Neural cell (in vitro differentiated cells): ENCODE results near the gene CADM4. TPM values are rescaled to one million over a fixed set of nuclear protein-coding genes. Genes with fewer than 3 reads are reported as not detected.

Experiments
- H2AFZ ChIP-seq: fragments of 200-600, 300-800 bp; sonication (generic), shearing (Covaris generic); 2 replicates; pipeline ENCODE4 v1.6.0; 2014; ENCODE audit warnings: low read depth, mild to moderate bottlenecking, antibody characterized with exemption, low read length, moderate library complexity
- H3F3A ChIP-seq: fragments of 200-600 bp; shearing (Covaris generic); 2 replicates; pipeline ENCODE4 v1.6.1; 2016; ENCODE audit warnings: mild to moderate bottlenecking, moderate library complexity, mixed read lengths, antibody characterized with exemption, low read length; ENCODE audit not compliant: insufficient read depth, poor library complexity, severe bottlenecking
- H3K27ac ChIP-seq: fragments of 200-600, 300-800 bp; sonication (generic), shearing (Covaris generic); 2 replicates; pipeline ENCODE4 v1.5.1; 2014; ENCODE audit warnings: mild to moderate bottlenecking, low read length, moderate library complexity
- H3K27me3 ChIP-seq: fragments of 300-800, 200-600 bp; sonication (generic), shearing (Covaris generic); 2 replicates; pipeline ENCODE4 v1.6.0; 2014; ENCODE audit warnings: mild to moderate bottlenecking, low read depth, low read length, moderate library complexity; ENCODE audit not compliant: insufficient read depth
- H3K36me3 ChIP-seq: fragments of 300-800, 200-600 bp; sonication (generic), shearing (Covaris generic); 2 replicates; pipeline ENCODE4 v1.5.1; 2014; ENCODE audit warnings: mild to moderate bottlenecking, antibody characterized with exemption, low read length, moderate library complexity; ENCODE audit not compliant: insufficient read depth
- H3K4me2 ChIP-seq: fragments of 300-800, 200-600 bp; sonication (generic), shearing (Covaris generic); 2 replicates; pipeline ENCODE4 v1.6.0; 2014; ENCODE audit warnings: mild to moderate bottlenecking, low read length
- H3K4me3 ChIP-seq: fragments of 300-800, 200-600 bp; sonication (generic), shearing (Covaris generic); 2 replicates; pipeline ENCODE4 v1.5.1; 2014; ENCODE audit warnings: mild to moderate bottlenecking, low read length, moderate library complexity
- H3K79me2 ChIP-seq: fragments of 200-600 bp; shearing (Covaris generic); replicated peaks from 2 replicates; pipeline ENCODE4 v1.6.0; 2014; ENCODE audit warnings: mild to moderate bottlenecking, low read length, moderate library complexity; ENCODE audit not compliant: insufficient read depth
- H3K9ac ChIP-seq: fragments of 300-800, 200-600 bp; sonication (generic), shearing (Covaris generic); 2 replicates; pipeline ENCODE4 v1.6.1; 2016; ENCODE audit warnings: mild to moderate bottlenecking, low read length, mixed read lengths
- H3K9me2 ChIP-seq: fragments of 200-600 bp; shearing (Covaris generic); 2 replicates; pipeline ENCODE4 v1.6.1; 2016; ENCODE audit warnings: mild to moderate bottlenecking, low read length, mixed read lengths; ENCODE audit not compliant: insufficient read depth
- H3K9me3 ChIP-seq: fragments of 200-600, 300-800 bp; sonication (generic), shearing (Covaris generic); 2 replicates; pipeline ENCODE4 v1.6.1; 2016; ENCODE audit warnings: mild to moderate bottlenecking, mixed run types, low read length, moderate library complexity, mixed read lengths
- H4K20me1 ChIP-seq: fragments of 200-600 bp; shearing (Covaris generic); 2 replicates; pipeline ENCODE4 v1.6.1; 2016; ENCODE audit warnings: mild to moderate bottlenecking, mixed run types; ENCODE audit not compliant: insufficient read depth
- EP300 ChIP-seq: fragments of 450-650 bp; conservative IDR thresholded peaks from 2 replicates; pipeline ENCODE4 v1.6.1; 2014; ENCODE audit warnings: antibody characterized with exemption, mild to moderate bottlenecking, moderate library complexity; ENCODE audit not compliant: poor library complexity, severe bottlenecking
- EZH2 ChIP-seq: fragments of 200-600, 300-800 bp; shearing (Covaris generic), sonication (generic); IDR thresholded peaks from 2 replicates; pipeline ENCODE4 v1.6.1; 2014; ENCODE audit warnings: antibody characterized with exemption, low read length, borderline replicate concordance, mild to moderate bottlenecking; ENCODE audit not compliant: insufficient read depth, poor library complexity, severe bottlenecking
- MXI1 ChIP-seq: fragments of 450-650 bp; conservative IDR thresholded peaks from 2 replicates; pipeline ENCODE4 v1.6.1; 2014; ENCODE audit warnings: antibody characterized with exemption, mild to moderate bottlenecking; ENCODE audit not compliant: poor library complexity, severe bottlenecking
- POLR2AphosphoS5 ChIP-seq: IDR thresholded peaks from 2 replicates; pipeline ENCODE4 v1.6.1; 2012
- RAD21 ChIP-seq: fragments of 450-650 bp; conservative IDR thresholded peaks from 2 replicates; pipeline ENCODE4 v1.6.1; 2014; ENCODE audit warnings: antibody characterized with exemption, mild to moderate bottlenecking, moderate library complexity
- REST ChIP-seq: IDR thresholded peaks from 2 replicates; pipeline ENCODE4 v1.6.1; 2012; ENCODE audit warnings: borderline replicate concordance
- SMC3 ChIP-seq: fragments of 450-650 bp; conservative IDR thresholded peaks from 2 replicates; pipeline ENCODE4 v1.6.1; 2014; ENCODE audit warnings: antibody characterized with exemption, mild to moderate bottlenecking, moderate library complexity; ENCODE audit not compliant: poor library complexity
- TAF1 ChIP-seq: IDR thresholded peaks from 2 replicates; pipeline ENCODE4 v1.6.1; 2012; ENCODE audit warnings: low read depth
- polyA plus RNA-seq: library from polyadenylated mRNA; depleted of rRNA; stranded (reverse); fragments of >200 nt; gene quantifications from 2 replicates; pipeline ENCODE4 v1.2.3, GENCODE V29; 2014
- TF ChIP-seq, protein P1 (sequence below): fragments of 450-650 bp; IDR thresholded peaks from 2 replicates; pipeline ENCODE4 v1.5.1; 2014; ENCODE audit warnings: antibody characterized with exemption, mild to moderate bottlenecking, moderate library complexity; ENCODE audit not compliant: poor library complexity, severe bottlenecking

The CADM4 gene
- polyA plus RNA-seq, 1 donor from 2014 or later: 211 TPM

DNA sequence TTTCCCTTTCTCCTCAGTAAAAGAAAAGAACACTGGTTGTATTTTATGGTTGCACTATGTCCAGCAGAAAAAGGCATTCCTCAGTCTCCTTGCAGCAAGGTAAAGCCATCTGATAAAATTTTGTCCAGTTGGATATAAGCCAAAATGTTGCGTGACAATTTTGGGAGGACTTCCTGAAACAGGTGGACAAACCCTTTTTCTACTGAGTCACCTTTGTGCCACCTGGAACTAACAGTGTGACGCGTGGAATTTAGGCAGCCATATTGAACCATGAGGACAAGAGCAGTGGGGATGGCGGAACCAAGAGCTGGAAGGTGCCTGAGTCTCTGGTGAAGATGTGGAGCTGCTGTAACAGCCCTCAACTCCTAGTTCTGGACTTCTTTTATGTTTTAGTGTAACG, 8.2 kb downstream of the CADM4 start:
- H3K4me3 ChIP-seq: no peak overlapping the region
- no peaks in the 10 kb centered on the region for H3K9me2 ChIP-seq
- H3K4me2 ChIP-seq: no peak overlapping the region
- TF ChIP-seq EZH2: no peak
- TF ChIP-seq RAD21: no peak
- no peak for TF ChIP-seq REST
- TF ChIP-seq, protein P1, sequence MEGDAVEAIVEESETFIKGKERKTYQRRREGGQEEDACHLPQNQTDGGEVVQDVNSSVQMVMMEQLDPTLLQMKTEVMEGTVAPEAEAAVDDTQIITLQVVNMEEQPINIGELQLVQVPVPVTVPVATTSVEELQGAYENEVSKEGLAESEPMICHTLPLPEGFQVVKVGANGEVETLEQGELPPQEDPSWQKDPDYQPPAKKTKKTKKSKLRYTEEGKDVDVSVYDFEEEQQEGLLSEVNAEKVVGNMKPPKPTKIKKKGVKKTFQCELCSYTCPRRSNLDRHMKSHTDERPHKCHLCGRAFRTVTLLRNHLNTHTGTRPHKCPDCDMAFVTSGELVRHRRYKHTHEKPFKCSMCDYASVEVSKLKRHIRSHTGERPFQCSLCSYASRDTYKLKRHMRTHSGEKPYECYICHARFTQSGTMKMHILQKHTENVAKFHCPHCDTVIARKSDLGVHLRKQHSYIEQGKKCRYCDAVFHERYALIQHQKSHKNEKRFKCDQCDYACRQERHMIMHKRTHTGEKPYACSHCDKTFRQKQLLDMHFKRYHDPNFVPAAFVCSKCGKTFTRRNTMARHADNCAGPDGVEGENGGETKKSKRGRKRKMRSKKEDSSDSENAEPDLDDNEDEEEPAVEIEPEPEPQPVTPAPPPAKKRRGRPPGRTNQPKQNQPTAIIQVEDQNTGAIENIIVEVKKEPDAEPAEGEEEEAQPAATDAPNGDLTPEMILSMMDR: no peak
- TF ChIP-seq MXI1: no peak
- TF ChIP-seq EP300: no peak
- no peaks in the 10 kb centered on the region for H3K36me3 ChIP-seq
- H3K9ac ChIP-seq: no peak overlapping the region
- no peaks in the 10 kb centered on the region for H3K27me3 ChIP-seq
- H3F3A ChIP-seq: no peaks in the 10 kb centered on the region
- H3K9me3 ChIP-seq: no peaks in the 10 kb centered on the region
- H4K20me1 ChIP-seq: no peaks in the 10 kb centered on the region
- no peak overlapping the region for H3K27ac ChIP-seq
- H2AFZ ChIP-seq: no peak overlapping the region
- H3K79me2 ChIP-seq: peaks cover 65% of the 10 kb centered on the region

GRCh38 chr19:43628646-43629326, 10.9 kb downstream of the CADM4 start:
- Histone ChIP-seq H3K9me3 (no peaks in the 10 kb centered on the region), H3K36me3 (no peaks in the 10 kb centered on the region), H3K27me3 (no peaks in the 10 kb centered on the region), H2AFZ (no peak overlapping the region), H3K27ac (no peak overlapping the region), H3K79me2 (peaks cover 40% of the 10 kb centered on the region), H4K20me1 (no peaks in the 10 kb centered on the region), H3K9me2 (no peaks in the 10 kb centered on the region), H3K4me2 (no peak overlapping the region), H3K4me3 (no peak overlapping the region), H3F3A (no peaks in the 10 kb centered on the region), H3K9ac (no peak overlapping the region)
- no peak for TF ChIP-seq POLR2AphosphoS5
- TF ChIP-seq EZH2: no peak
- TF ChIP-seq RAD21: no peak
- TF ChIP-seq TAF1: no peak
- TF ChIP-seq MXI1: no peak
- TF ChIP-seq, protein P1: no peak
- no peak for TF ChIP-seq EP300
- TF ChIP-seq SMC3: no peak
- TF ChIP-seq REST: no peak
